GM23248 (cell line): ENCODE results near the gene SRSF3. TPM values are rescaled to one million over a fixed set of nuclear protein-coding genes. Genes with fewer than 3 reads are reported as not detected.

ENCODE experiments used
- DNase-seq: peaks from one replicate; pipeline ENCODE4 v3.0.0-alpha.2; 2015
- H2AFZ ChIP-seq: fragments of 200-600 bp; sonication (generic); 2 replicates; pipeline ENCODE4 v1.6.1; 2016; ENCODE audit warnings: antibody characterized with exemption
- H3F3A ChIP-seq: fragments of 200-600 bp; sonication (generic); 2 replicates; pipeline ENCODE4 v1.6.1; 2016; ENCODE audit warnings: mild to moderate bottlenecking, antibody characterized with exemption, mixed run types; ENCODE audit not compliant: insufficient read depth
- H3K27ac ChIP-seq: fragments of 200-600 bp; sonication (generic); 2 replicates; pipeline ENCODE4 v1.5.1; 2016; ENCODE audit warnings: mild to moderate bottlenecking
- H3K27me3 ChIP-seq: fragments of 200-600 bp; sonication (generic); replicated peaks from 2 replicates; pipeline ENCODE4 v1.6.1; 2016; ENCODE audit warnings: mild to moderate bottlenecking; ENCODE audit not compliant: insufficient read depth
- H3K36me3 ChIP-seq: fragments of 200-600 bp; sonication (generic); 2 replicates; pipeline ENCODE4 v1.6.1; 2016; ENCODE audit warnings: low read depth, mild to moderate bottlenecking
- H3K4me1 ChIP-seq: fragments of 200-600 bp; sonication (generic); 2 replicates; pipeline ENCODE4 v1.6.1; 2016; ENCODE audit warnings: mild to moderate bottlenecking; ENCODE audit not compliant: insufficient read depth
- H3K4me2 ChIP-seq: fragments of 200-600 bp; sonication (generic); one replicate; pipeline ENCODE4 v1.6.1; 2016; ENCODE audit warnings: mild to moderate bottlenecking; ENCODE audit not compliant: unreplicated experiment
- H3K4me3 ChIP-seq: fragments of 200-600 bp; sonication (generic); 2 replicates; pipeline ENCODE4 v1.5.1; 2016; ENCODE audit warnings: mild to moderate bottlenecking
- H3K79me2 ChIP-seq: fragments of 200-600 bp; sonication (generic); 2 replicates; pipeline ENCODE4 v1.6.1; 2016; ENCODE audit warnings: mild to moderate bottlenecking; ENCODE audit not compliant: insufficient read depth
- H3K9ac ChIP-seq: fragments of 200-600 bp; sonication (generic); 2 replicates; pipeline ENCODE4 v1.6.1; 2016; ENCODE audit warnings: mild to moderate bottlenecking
- H3K9me2 ChIP-seq: fragments of 200-600 bp; sonication (generic); 2 replicates; pipeline ENCODE4 v1.6.1; 2016; ENCODE audit warnings: mixed run types, mild to moderate bottlenecking, moderate library complexity; ENCODE audit not compliant: insufficient read depth
- H3K9me3 ChIP-seq: fragments of 200-600 bp; sonication (generic); one replicate; pipeline ENCODE4 v1.6.1; 2017; ENCODE audit warnings: low read depth
- H4K20me1 ChIP-seq: fragments of 200-600 bp; sonication (generic); 2 replicates; pipeline ENCODE4 v1.6.0; 2016; ENCODE audit not compliant: insufficient read depth
- EZH2 ChIP-seq: fragments of 200-600 bp; sonication (generic); IDR thresholded peaks from 2 replicates; pipeline ENCODE4 v1.6.1; 2018; ENCODE audit warnings: antibody characterized with exemption, mild to moderate bottlenecking; ENCODE audit not compliant: insufficient read depth, poor library complexity, severe bottlenecking
- EZH2phosphoT487 ChIP-seq: fragments of 200-600 bp; sonication (generic); IDR thresholded peaks from 2 replicates; pipeline ENCODE4 v1.6.1; 2018; ENCODE audit warnings: antibody characterized with exemption, moderate library complexity, mild to moderate bottlenecking, low read depth; ENCODE audit not compliant: insufficient read depth
- WGBS, 2 experiments: methylation state at CpG; one replicate each; pipeline ENCODE4 v1.1.6; 2015 to 2017; ENCODE audit warnings: low lambda C conversion rate in 2 of 2, low coverage in 1 of 2; ENCODE audit errors: missing lambda C conversion rate in 2 of 2; 5-methylcytosine and 5-hydroxymethylcytosine counted together
- in situ Hi-C: fragments of 300-500 bp; cut with MboI; formaldehyde crosslinking; loops from 2 replicates; pipeline ENCODE4 v1.15.0; 2020
- polyA plus RNA-seq: library from polyadenylated mRNA; unstranded; fragments of >200 nt; fragmentation: Nextera tagmentation; extraction: Ambion mirVana; gene quantifications from 2 replicates; pipeline ENCODE4 v1.2.1, GENCODE V29; 2016
- total RNA-seq: library from RNA; depleted of rRNA; stranded (reverse); fragments of >200 nt; shearing (Covaris generic); gene quantifications from 2 replicates; pipeline ENCODE4 v1.2.3, GENCODE V29; 2014; rRNA removed

SRSF3 gene
- total RNA-seq, result 141 and 171 TPM in 2 replicates
- 238 and 243 TPM in 2 replicates for polyA plus RNA-seq

DNA sequence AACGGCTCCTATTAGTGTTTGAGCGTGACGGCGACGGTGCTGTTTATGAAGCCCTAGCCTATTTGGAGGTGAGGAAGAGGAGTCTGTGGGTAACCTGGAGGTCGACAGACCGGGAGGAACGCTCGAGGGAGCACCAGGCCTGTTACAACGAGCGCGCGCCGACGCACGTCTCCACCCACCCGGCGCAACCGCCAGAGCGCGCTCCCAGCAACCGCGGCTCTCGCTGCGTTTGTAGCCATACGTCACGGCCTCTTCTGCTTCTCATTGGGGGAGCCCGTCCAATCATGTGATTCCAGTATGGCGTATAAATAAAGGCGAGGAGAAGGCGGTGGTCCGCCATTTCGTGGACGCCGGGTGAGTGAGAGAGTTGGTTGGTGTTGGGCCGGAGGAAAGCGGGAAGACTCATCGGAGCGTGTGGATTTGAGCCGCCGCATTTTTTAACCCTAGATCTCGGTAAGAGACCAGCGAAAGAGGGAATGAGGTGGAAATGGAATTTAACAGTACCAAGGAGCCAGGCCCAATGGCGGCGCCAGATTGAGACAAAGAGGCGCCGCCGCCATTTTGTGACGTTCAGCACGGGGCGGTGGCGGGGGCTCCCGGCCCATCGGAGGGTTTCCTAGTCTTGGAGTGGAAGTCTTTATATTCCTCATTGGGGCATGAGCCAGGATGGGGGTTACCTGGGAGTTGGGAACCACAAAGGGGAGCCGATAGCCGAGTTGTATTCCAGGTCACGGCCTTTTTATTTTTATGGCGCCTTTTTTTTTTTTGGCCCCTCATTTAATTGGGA is at the start of gene SRSF3:
Gene SRSF3 (plus strand): TSS at position 334 of the 787 bp plus-strand sequence. CDS start 2,401 bp downstream, outside the sequence.
- peak; percentile 100 for DNase-seq
- Histone ChIP-seq H3K27ac (peak within 1 kb of the TSS; percentile 95), H3K9ac (peak within 1 kb of the TSS; percentile 99), H2AFZ (peak within 1 kb of the TSS; percentile 97), H4K20me1 (peaks cover 37% of the 10 kb centered on the region), H3K79me2 (peaks cover 77% of the 10 kb centered on the region), H3K36me3 (peaks cover 35% of the 10 kb centered on the region), H3F3A (peaks cover 54% of the 10 kb centered on the region), H3K27me3 (no peaks in the 10 kb centered on the region), H3K4me3 (peak within 1 kb of the TSS; percentile 96), H3K4me1 (peaks cover 31% of the 10 kb centered on the region), H3K4me2 (peak within 1 kb of the TSS; percentile 97), H3K9me2 (no peaks in the 10 kb centered on the region), H3K9me3 (no peaks in the 10 kb centered on the region)
- WGBS, 2 experiments, result 0 to 2% methylated on average over 50 to 58 of the region's 58 CpGs
- in situ Hi-C loops, result no loop called here
- TF ChIP-seq EZH2phosphoT487 (no peak), EZH2 (no peak)

GRCh38 chr6:36545767-36546307 is 48.3 kb upstream of the SRSF3 start:
- TF ChIP-seq EZH2phosphoT487 (no peak), EZH2 (no peak)
- no peaks in the 10 kb centered on the region for H3K9me2 ChIP-seq
- WGBS, 2 experiments, result 2 to 4% methylated on average over 3 of the region's 3 CpGs
- no peaks in the 10 kb centered on the region for H4K20me1 ChIP-seq
- peak; percentile 25 for DNase-seq
- H2AFZ ChIP-seq, result peak overlapping the region; percentile 91
- peaks cover 7% of the 10 kb centered on the region; the same call in 1 of the 2 replicates for H3K36me3 ChIP-seq
- H3K27me3 ChIP-seq, result no peaks in the 10 kb centered on the region
- peak overlapping the region; percentile 100 for H3K4me3 ChIP-seq
- H3F3A ChIP-seq, result peaks cover 18% of the 10 kb centered on the region
- in situ Hi-C loops, result no loop called here
- peak overlapping the region; percentile 99 for H3K4me2 ChIP-seq
- H3K9ac ChIP-seq, result peak overlapping the region; percentile 91
- H3K79me2 ChIP-seq, result peaks cover 64% of the 10 kb centered on the region
- H3K27ac ChIP-seq, result peak overlapping the region; percentile 77
- H3K4me1 ChIP-seq, result peaks cover 33% of the 10 kb centered on the region
- H3K9me3 ChIP-seq, result no peaks in the 10 kb centered on the region

GRCh38 chr6:36546308-36546919 is 47.7 kb upstream of the SRSF3 start:
- in situ Hi-C loops, result no loop called here
- no peaks in the 10 kb centered on the region for H3K9me2 ChIP-seq
- DNase-seq, result peak; percentile 69
- H3K79me2 ChIP-seq, result peaks cover 59% of the 10 kb centered on the region
- no peaks in the 10 kb centered on the region for H3K9me3 ChIP-seq
- peak overlapping the region; percentile 99 for H3K4me2 ChIP-seq
- no peak for TF ChIP-seq EZH2phosphoT487
- no peak for TF ChIP-seq EZH2
- peaks cover 3% of the 10 kb centered on the region; the same call in 1 of the 2 replicates for H3K36me3 ChIP-seq
- H3K4me3 ChIP-seq, result peak overlapping the region; percentile 100
- H3K4me1 ChIP-seq, result peaks cover 33% of the 10 kb centered on the region
- peak overlapping the region; percentile 91 for H2AFZ ChIP-seq
- H4K20me1 ChIP-seq, result no peaks in the 10 kb centered on the region
- 0 to 1% methylated on average over 15 of the region's 15 CpGs for WGBS, 2 experiments
- peaks cover 18% of the 10 kb centered on the region for H3F3A ChIP-seq
- no peaks in the 10 kb centered on the region for H3K27me3 ChIP-seq
- H3K27ac ChIP-seq, result peak overlapping the region; percentile 77
- peak overlapping the region; percentile 91 for H3K9ac ChIP-seq

GRCh38 chr6:36546920-36547645 is 47.1 kb upstream of the SRSF3 start, which contains the start of gene STK38:
TSS of gene STK38 (minus strand) at chr6:36547479. CDS start at chr6:36540202, 7,277 bp downstream.
- Histone ChIP-seq H3K79me2 (peaks cover 52% of the 10 kb centered on the region), H3F3A (peaks cover 18% of the 10 kb centered on the region), H3K9me2 (no peaks in the 10 kb centered on the region), H3K9ac (peak within 1 kb of the TSS; percentile 91), H2AFZ (peak within 1 kb of the TSS; percentile 91), H3K4me3 (peak within 1 kb of the TSS; percentile 100), H3K9me3 (no peaks in the 10 kb centered on the region), H4K20me1 (no peaks in the 10 kb centered on the region), H3K27me3 (no peaks in the 10 kb centered on the region), H3K36me3 (no peaks in the 10 kb centered on the region), H3K4me1 (peaks cover 28% of the 10 kb centered on the region), H3K27ac (peak within 1 kb of the TSS; percentile 77), H3K4me2 (peak within 1 kb of the TSS; percentile 99)
- 1% methylated on average over 34 to 47 of the region's 51 CpGs for WGBS, 2 experiments
- TF ChIP-seq EZH2 (no peak), EZH2phosphoT487 (no peak)
- peak; percentile 94 for DNase-seq
- in situ Hi-C loops, result no loop called here
